ENCODE data around the gene COX4I1.

Gene COX4I1

DNA sequence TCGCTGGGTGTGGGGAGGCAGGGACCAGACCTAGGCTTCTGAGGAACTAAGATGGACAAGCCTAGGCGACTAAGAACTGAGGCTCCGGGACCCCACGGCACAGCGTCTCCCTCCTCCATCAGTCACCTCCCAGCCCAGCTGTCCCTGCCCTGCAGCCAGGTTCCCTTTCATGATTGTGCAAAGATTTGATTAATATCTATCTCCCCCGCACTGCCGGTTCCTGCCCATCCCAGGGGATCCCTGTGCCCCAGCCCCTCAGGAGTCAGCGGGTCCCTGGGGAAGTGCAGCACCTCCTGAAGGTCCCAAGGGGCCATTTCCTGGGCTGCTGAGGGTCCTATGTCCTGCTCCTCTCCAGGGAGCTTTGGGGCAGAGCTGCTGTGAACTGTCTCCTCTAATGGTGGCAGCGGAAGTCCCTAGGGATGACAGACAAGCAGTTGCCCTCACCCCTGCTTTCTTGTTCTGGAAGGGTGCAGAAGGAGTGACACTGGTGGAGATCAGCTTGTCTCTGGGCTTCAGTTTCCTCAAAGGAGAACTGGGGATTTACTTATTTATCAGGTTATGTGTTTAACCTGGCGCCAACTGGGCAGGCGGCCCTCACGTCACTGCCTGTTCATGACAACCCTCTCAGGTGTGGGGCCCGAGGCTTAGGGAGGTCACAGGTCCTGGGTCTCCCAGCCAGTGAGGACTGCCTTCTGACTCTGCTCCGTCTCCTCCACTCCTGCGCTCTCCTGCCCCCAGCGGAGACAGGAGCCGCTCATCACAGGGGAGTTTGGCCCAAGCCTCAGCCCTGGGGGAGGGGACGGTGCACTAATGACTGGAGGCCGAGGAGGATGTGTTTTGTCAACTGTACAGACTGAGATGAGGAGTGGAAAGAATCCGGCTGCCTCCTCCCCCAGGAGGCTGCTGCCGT is 46.7 kb upstream of the COX4I1 start:
- DNase-seq (ENCODE audit: low spot score), result no peak
- no peak for TF ChIP-seq CTCF (IDR thresholded peaks at IDR 0.05)
- H3K27ac ChIP-seq, result no peak overlapping the region
- no peak overlapping the region for H3K4me3 ChIP-seq

DNA sequence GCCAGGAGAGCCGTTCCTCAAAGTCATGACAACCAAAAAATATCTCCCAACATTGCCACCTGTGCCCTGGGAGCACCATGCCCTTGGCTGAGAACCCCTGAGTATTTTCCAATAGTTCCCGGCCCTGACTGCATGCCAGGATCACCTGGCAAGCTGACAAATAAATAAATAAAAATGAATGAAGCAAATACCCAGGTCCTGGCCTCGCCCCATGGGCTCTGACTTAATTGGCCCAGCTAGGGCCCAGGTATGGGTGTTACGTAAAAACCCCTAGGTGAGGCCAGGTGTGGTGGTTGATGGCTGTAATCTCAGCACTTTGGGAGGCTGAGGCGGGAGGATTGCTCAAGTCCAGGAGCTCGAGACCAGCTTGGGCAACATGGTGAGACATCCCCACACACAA is 45.9 kb upstream of the COX4I1 start:
- Histone ChIP-seq H3K27ac (no peak overlapping the region), H3K4me3 (no peak overlapping the region)
- TF ChIP-seq CTCF (IDR thresholded peaks at IDR 0.05), result no peak
- no peak for DNase-seq (ENCODE audit: low spot score)

GRCh38 chr16:85753976-85754375 is 45.5 kb upstream of the COX4I1 start:
- no peak overlapping the region for H3K4me3 ChIP-seq

DNA sequence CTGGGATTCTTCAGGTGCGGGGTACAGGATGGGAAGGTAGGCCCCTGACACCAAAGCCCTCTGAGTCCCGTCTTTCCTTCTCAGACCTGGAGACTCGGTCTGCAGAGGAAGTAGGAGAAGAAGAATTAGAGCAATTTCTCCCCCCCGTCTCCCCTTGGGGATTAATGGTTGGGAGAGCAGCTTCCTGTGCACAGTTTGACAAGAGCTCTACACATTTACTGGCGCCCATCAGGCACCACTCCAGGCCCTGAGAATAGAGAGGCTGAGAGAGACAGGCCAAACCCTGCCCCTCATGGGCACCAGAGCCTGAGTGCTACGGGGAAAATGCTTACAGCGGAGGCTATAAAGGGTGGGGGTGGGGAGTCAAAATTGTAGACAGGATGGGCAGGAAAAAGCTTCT is 45.1 kb upstream of the COX4I1 start:
- TF ChIP-seq CTCF (IDR thresholded peaks at IDR 0.05), result no peak
- DNase-seq (ENCODE audit: low spot score), result no peak
- Histone ChIP-seq H3K4me3 (no peak overlapping the region), H3K27ac (no peak overlapping the region)

More at GRCh38 chr16:85753976-85754375, 45.5 kb upstream of the COX4I1 start:
- H3K27ac ChIP-seq, result no peak overlapping the region
- TF ChIP-seq CTCF (IDR thresholded peaks at IDR 0.05), result no peak
- DNase-seq (ENCODE audit: low spot score), result no peak

GRCh38 chr16:85755929-85756768 is 43.3 kb upstream of the COX4I1 start:
- H3K4me3 ChIP-seq, result no peak overlapping the region
- no peak for DNase-seq (ENCODE audit: low spot score)
- H3K27ac ChIP-seq, result no peak overlapping the region

GRCh38 chr16:85757341-85757822 is 42.1 kb upstream of the COX4I1 start:
- no peak overlapping the region for H3K4me3 ChIP-seq
- TF ChIP-seq CTCF (IDR thresholded peaks at IDR 0.05), result no peak
- DNase-seq (ENCODE audit: low spot score), result no peak
- no peak overlapping the region for H3K27ac ChIP-seq

More at GRCh38 chr16:85755929-85756768, 43.3 kb upstream of the COX4I1 start:
- no peak for TF ChIP-seq CTCF (IDR thresholded peaks at IDR 0.05)
